Measurements from ENCODE around the gene ERC1. TPM values are rescaled to one million over a fixed set of nuclear protein-coding genes. Genes with fewer than 3 reads are reported as not detected.

The ERC1 gene
- total and polyA plus RNA-seq, 2 donors (not counting 3 experiments of a cell fraction or from before 2014, with no cell fraction given): 11.7 to 66.1 TPM

DNA sequence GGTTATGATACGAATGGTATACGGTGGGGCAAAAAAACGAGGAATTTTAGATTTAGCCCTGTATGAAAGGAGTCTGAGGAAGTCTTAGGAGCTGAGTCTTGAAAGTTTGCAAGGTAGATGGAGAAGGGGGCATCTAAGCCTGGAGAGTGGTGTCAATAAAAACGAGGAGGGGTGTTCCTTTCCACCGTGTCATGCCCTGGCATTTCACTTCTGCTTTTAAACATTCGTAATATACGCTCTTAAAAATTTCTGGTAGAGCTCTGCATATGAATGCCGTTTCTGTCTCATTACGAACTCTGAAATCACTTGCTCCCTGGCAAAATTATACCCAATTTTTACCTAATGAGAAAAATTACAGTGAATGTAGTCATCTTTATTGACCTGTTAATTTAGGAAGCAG is 170.2 kb downstream of the ERC1 start:
- ChIA-PET CTCF (no interaction called here), POLR2A (no interaction called here)
- no peak overlapping the region for H3K4me3 ChIP-seq (replicated peaks in 1 of 3; ENCODE audit: insufficient read depth in 1 of 3, low read depth in 1 of 3, low read length in 3 of 3)
- dilution Hi-C loops (cut with MboI; ENCODE audit: extremely low pct_ligation_motif_present, low sequenced_read_pairs): no loop called here
- FAIRE-seq (no peak), DNase-seq (ENCODE audit: low read depth, low spot score) (no peak)
- no peak overlapping the region for H3K9ac ChIP-seq (replicated peaks; ENCODE audit: extremely low read depth, insufficient read depth, low read length)
- H3K36me3 ChIP-seq (ENCODE audit: control insufficient read depth in 2 of 2, extremely low read depth in 1 of 2, insufficient read depth in 2 of 2, low read length in 2 of 2): no peaks in the 10 kb centered on the region
- no peaks in the 10 kb centered on the region for H3K27me3 ChIP-seq (ENCODE audit: control insufficient read depth in 2 of 2, insufficient read depth in 2 of 2, low read length in 2 of 2)
- H4K20me1 ChIP-seq (replicated peaks; ENCODE audit: control insufficient read depth, extremely low read depth, insufficient read depth, low read length): no peaks in the 10 kb centered on the region
- intact Hi-C loops (cut with micrococcal nuclease): no loop called here
- H3K4me1 ChIP-seq (ENCODE audit: control insufficient read depth, extremely low read depth, insufficient read depth, low read length): no peaks in the 10 kb centered on the region
- no peak overlapping the region for H3K27ac ChIP-seq (ENCODE audit: insufficient read depth, low read depth, low read length)
- peaks cover 2% of the 10 kb centered on the region for H3K9me1 ChIP-seq (replicated peaks; ENCODE audit: control insufficient read depth, extremely low read depth, insufficient read depth, low read length)
- no peaks in the 10 kb centered on the region for H3K9me3 ChIP-seq (replicated peaks; ENCODE audit: control insufficient read depth, insufficient read depth, low read length)
- no peak overlapping the region for H2AFZ ChIP-seq (ENCODE audit: low read depth, low read length)
- TF ChIP-seq MYC (IDR thresholded peaks at IDR 0.05; ENCODE audit: low read depth, low read length): no peak
- no peak for TF ChIP-seq POLR2A (IDR thresholded peaks at IDR 0.05; ENCODE audit: low read depth, low read length)
- no peak for TF ChIP-seq MAX (IDR thresholded peaks at IDR 0.05; ENCODE audit: insufficient read depth, insufficient read length)
- TF ChIP-seq POLR2AphosphoS5 (IDR thresholded peaks at IDR 0.05; ENCODE audit: insufficient read depth, low read depth, low read length): no peak
- no peak for TF ChIP-seq FOS (IDR thresholded peaks at IDR 0.05; ENCODE audit: borderline replicate concordance, insufficient read depth, low read length)
- TF ChIP-seq, protein P1, sequence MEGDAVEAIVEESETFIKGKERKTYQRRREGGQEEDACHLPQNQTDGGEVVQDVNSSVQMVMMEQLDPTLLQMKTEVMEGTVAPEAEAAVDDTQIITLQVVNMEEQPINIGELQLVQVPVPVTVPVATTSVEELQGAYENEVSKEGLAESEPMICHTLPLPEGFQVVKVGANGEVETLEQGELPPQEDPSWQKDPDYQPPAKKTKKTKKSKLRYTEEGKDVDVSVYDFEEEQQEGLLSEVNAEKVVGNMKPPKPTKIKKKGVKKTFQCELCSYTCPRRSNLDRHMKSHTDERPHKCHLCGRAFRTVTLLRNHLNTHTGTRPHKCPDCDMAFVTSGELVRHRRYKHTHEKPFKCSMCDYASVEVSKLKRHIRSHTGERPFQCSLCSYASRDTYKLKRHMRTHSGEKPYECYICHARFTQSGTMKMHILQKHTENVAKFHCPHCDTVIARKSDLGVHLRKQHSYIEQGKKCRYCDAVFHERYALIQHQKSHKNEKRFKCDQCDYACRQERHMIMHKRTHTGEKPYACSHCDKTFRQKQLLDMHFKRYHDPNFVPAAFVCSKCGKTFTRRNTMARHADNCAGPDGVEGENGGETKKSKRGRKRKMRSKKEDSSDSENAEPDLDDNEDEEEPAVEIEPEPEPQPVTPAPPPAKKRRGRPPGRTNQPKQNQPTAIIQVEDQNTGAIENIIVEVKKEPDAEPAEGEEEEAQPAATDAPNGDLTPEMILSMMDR (IDR thresholded peaks at IDR 0.05; ENCODE audit: extremely low read depth in 1 of 2, insufficient read depth in 1 of 2, low read depth in 1 of 2, low read length in 2 of 2): no peak
- no peak for TF ChIP-seq EZH2 (IDR thresholded peaks at IDR 0.05; ENCODE audit: borderline replicate concordance, low read depth, low read length, severe bottlenecking)
- TF ChIP-seq JUN (IDR thresholded peaks at IDR 0.05; ENCODE audit: borderline replicate concordance, insufficient read depth, insufficient read length, low read depth): no peak
- TF ChIP-seq GATA2 (IDR thresholded peaks at IDR 0.05; ENCODE audit: insufficient read depth, insufficient read length, low read depth, low read length): no peak
- H3K79me2 ChIP-seq (ENCODE audit: control insufficient read depth, insufficient read depth, low read length): no peaks in the 10 kb centered on the region
- H3K4me2 ChIP-seq (ENCODE audit: insufficient read depth, low read length): no peak overlapping the region
- no TSS peak for BruUV-seq (replicated peaks)
